ENCODE measurements around the gene C17orf114.
A peak's percentile ranks its signal among the peaks of the same experiment; 100 is the strongest.

The C17orf114 gene

GRCh38 chr17:4837471-4838308 is 35.6 kb upstream of the C17orf114 start:
- H3K36me3 ChIP-seq (ENCODE audit: insufficient read depth, low read length) = no peaks in the 10 kb centered on the region
- no peak overlapping the region for H3K27ac ChIP-seq (ENCODE audit: low read depth, low read length)
- DNase-seq (ENCODE audit: low read depth) (no peak), FAIRE-seq (no peak)
- H3K27me3 ChIP-seq (ENCODE audit: insufficient read depth, low read length) = no peaks in the 10 kb centered on the region
- peaks cover 8% of the 10 kb centered on the region for H3K36me3 Mint-ChIP-seq (ENCODE audit: low read depth, unreplicated experiment)
- H3K4me3 Mint-ChIP-seq (ENCODE audit: unreplicated experiment) = no peak overlapping the region
- peaks cover 15% of the 10 kb centered on the region for H3K4me1 ChIP-seq (ENCODE audit: insufficient read depth, low read length)
- no peak overlapping the region for H3K9ac ChIP-seq (ENCODE audit: low read length)
- no peak for TF ChIP-seq EZH2 (IDR thresholded peaks at IDR 0.05; ENCODE audit: insufficient read depth, low read length)
- TF ChIP-seq, protein P1, sequence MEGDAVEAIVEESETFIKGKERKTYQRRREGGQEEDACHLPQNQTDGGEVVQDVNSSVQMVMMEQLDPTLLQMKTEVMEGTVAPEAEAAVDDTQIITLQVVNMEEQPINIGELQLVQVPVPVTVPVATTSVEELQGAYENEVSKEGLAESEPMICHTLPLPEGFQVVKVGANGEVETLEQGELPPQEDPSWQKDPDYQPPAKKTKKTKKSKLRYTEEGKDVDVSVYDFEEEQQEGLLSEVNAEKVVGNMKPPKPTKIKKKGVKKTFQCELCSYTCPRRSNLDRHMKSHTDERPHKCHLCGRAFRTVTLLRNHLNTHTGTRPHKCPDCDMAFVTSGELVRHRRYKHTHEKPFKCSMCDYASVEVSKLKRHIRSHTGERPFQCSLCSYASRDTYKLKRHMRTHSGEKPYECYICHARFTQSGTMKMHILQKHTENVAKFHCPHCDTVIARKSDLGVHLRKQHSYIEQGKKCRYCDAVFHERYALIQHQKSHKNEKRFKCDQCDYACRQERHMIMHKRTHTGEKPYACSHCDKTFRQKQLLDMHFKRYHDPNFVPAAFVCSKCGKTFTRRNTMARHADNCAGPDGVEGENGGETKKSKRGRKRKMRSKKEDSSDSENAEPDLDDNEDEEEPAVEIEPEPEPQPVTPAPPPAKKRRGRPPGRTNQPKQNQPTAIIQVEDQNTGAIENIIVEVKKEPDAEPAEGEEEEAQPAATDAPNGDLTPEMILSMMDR (IDR thresholded peaks at IDR 0.05; ENCODE audit: insufficient read depth, low read depth, low read length) = no peak
- peaks cover 86% of the 10 kb centered on the region for H3K79me2 ChIP-seq (ENCODE audit: insufficient read depth, low read length)
- H3K9me3 ChIP-seq (ENCODE audit: insufficient read depth, low read depth, low read length) = no peaks in the 10 kb centered on the region
- H3K4me2 ChIP-seq (ENCODE audit: low read length) = no peak overlapping the region
- no peaks in the 10 kb centered on the region for H3K9me3 Mint-ChIP-seq (ENCODE audit: unreplicated experiment)
- no peak overlapping the region for H3K27ac Mint-ChIP-seq (ENCODE audit: unreplicated experiment)
- H4K20me1 ChIP-seq (ENCODE audit: insufficient read depth, low read length) = peaks cover 83% of the 10 kb centered on the region
- H3K4me3 ChIP-seq (ENCODE audit: insufficient read depth, low read depth, low read length) = no peak overlapping the region
- no peaks in the 10 kb centered on the region for H3K27me3 Mint-ChIP-seq (ENCODE audit: low read depth, unreplicated experiment)
- peaks cover 27% of the 10 kb centered on the region for H3K4me1 Mint-ChIP-seq (ENCODE audit: low read depth, unreplicated experiment)
- no peak overlapping the region for H2AFZ ChIP-seq (ENCODE audit: low read depth, low read length)

GRCh38 chr17:4836221-4836620 is 34.1 kb upstream of the C17orf114 start:
- no peak for DNase-seq (ENCODE audit: low read depth)
- H3K4me2 ChIP-seq (ENCODE audit: low read length) = no peak overlapping the region
- H3K36me3 ChIP-seq (ENCODE audit: insufficient read depth, low read length) = no peaks in the 10 kb centered on the region
- no peak overlapping the region for H3K4me3 ChIP-seq (ENCODE audit: insufficient read depth, low read depth, low read length)
- H3K27me3 ChIP-seq (ENCODE audit: insufficient read depth, low read length) = no peaks in the 10 kb centered on the region
- Mint-ChIP-seq H3K36me3 (ENCODE audit: low read depth, unreplicated experiment) (peaks cover 8% of the 10 kb centered on the region), H3K4me3 (ENCODE audit: unreplicated experiment) (no peak overlapping the region), H3K4me1 (ENCODE audit: low read depth, unreplicated experiment) (peaks cover 27% of the 10 kb centered on the region), H3K27ac (ENCODE audit: unreplicated experiment) (no peak overlapping the region), H3K27me3 (ENCODE audit: low read depth, unreplicated experiment) (no peaks in the 10 kb centered on the region), H3K9me3 (ENCODE audit: unreplicated experiment) (no peaks in the 10 kb centered on the region)
- H4K20me1 ChIP-seq (ENCODE audit: insufficient read depth, low read length) = peaks cover 70% of the 10 kb centered on the region
- H3K79me2 ChIP-seq (ENCODE audit: insufficient read depth, low read length) = peaks cover 75% of the 10 kb centered on the region
- no peak for TF ChIP-seq EZH2 (IDR thresholded peaks at IDR 0.05; ENCODE audit: insufficient read depth, low read length)
- TF ChIP-seq, protein P1 (IDR thresholded peaks at IDR 0.05; ENCODE audit: insufficient read depth, low read depth, low read length) = no peak
- H3K27ac ChIP-seq (ENCODE audit: low read depth, low read length) = no peak overlapping the region
- no peak overlapping the region for H3K9ac ChIP-seq (ENCODE audit: low read length)
- H2AFZ ChIP-seq (ENCODE audit: low read depth, low read length) = no peak overlapping the region
- H3K9me3 ChIP-seq (ENCODE audit: insufficient read depth, low read depth, low read length) = no peaks in the 10 kb centered on the region
- H3K4me1 ChIP-seq (ENCODE audit: insufficient read depth, low read length) = peaks cover 15% of the 10 kb centered on the region
- FAIRE-seq = no peak

DNA sequence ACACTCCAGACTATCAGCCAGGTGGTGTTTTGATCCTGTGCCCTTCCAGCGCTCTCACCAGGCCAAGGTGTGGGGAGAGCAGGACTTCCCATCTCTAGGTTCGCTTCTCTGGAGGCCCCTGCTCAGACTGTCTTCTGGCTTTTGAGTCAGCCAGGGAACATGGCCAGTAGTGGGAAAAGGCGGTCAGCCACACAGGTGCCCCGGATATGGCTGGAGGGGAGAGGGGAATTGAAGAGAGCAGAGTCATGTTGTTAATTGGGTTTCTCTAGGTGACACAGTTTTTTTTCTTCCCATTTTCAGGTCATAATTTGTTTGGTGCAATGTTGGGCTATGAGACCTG is 32.5 kb upstream of the C17orf114 start:
- no peak overlapping the region for H3K27ac ChIP-seq (ENCODE audit: low read depth, low read length)
- no peaks in the 10 kb centered on the region for H3K9me3 ChIP-seq (ENCODE audit: insufficient read depth, low read depth, low read length)
- H3K27ac Mint-ChIP-seq (ENCODE audit: unreplicated experiment) = no peak overlapping the region

More for the DNA sequence above, 32.5 kb upstream of the C17orf114 start:
- Histone ChIP-seq H3K4me3 (ENCODE audit: insufficient read depth, low read depth, low read length) (peak overlapping the region; percentile 76), H3K36me3 (ENCODE audit: insufficient read depth, low read length) (no peaks in the 10 kb centered on the region), H3K27me3 (ENCODE audit: insufficient read depth, low read length) (no peaks in the 10 kb centered on the region), H2AFZ (ENCODE audit: low read depth, low read length) (no peak overlapping the region), H4K20me1 (ENCODE audit: insufficient read depth, low read length) (peaks cover 54% of the 10 kb centered on the region), H3K9ac (ENCODE audit: low read length) (peak overlapping the region; percentile 86), H3K4me2 (ENCODE audit: low read length) (peak overlapping the region; percentile 100), H3K4me1 (ENCODE audit: insufficient read depth, low read length) (peaks cover 11% of the 10 kb centered on the region), H3K79me2 (ENCODE audit: insufficient read depth, low read length) (peaks cover 59% of the 10 kb centered on the region)
- TF ChIP-seq EZH2 (IDR thresholded peaks at IDR 0.05; ENCODE audit: insufficient read depth, low read length) = no peak
- TF ChIP-seq, protein P1 (IDR thresholded peaks at IDR 0.05; ENCODE audit: insufficient read depth, low read depth, low read length) = no peak
- H3K36me3 Mint-ChIP-seq (ENCODE audit: low read depth, unreplicated experiment) = peaks cover 8% of the 10 kb centered on the region
- H3K27me3 Mint-ChIP-seq (ENCODE audit: low read depth, unreplicated experiment) = no peaks in the 10 kb centered on the region
- peaks cover 19% of the 10 kb centered on the region for H3K4me1 Mint-ChIP-seq (ENCODE audit: low read depth, unreplicated experiment)
- H3K4me3 Mint-ChIP-seq (ENCODE audit: unreplicated experiment) = peak overlapping the region; percentile 88
- H3K9me3 Mint-ChIP-seq (ENCODE audit: unreplicated experiment) = no peaks in the 10 kb centered on the region
- DNase-seq (ENCODE audit: low read depth) = no peak
- no peak for FAIRE-seq

Measured in astrocyte (in vitro differentiated cells and primary cell).